ENCODE results near the gene LRRK2.
"Not testable (repeated sequence)": the region's sequence is repeated elsewhere in the genome, so short reads cannot be mapped to it uniquely, and the experiment has no call there.

Gene LRRK2

DNA sequence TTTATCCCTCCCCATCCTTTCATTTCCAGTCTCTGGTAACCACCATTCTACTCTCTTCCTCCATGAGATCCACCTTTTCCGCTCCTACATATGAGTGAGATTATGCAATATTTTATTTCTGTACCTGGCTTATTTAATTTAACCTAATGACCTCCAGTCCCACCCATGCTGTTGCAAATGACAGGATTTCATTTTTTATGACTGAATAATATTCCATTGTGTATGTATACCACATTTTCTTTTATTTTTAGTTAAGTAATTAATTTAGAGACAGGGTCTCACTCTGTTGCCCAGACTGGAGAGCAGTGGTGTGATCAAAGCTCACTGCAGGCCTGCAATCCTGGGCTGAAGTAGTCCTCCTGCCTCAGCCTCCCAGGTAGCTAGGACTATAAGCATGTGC lies 2.6 kb downstream of the LRRK2 start:
- H3K4me1 Mint-ChIP-seq, result peaks cover 69% of the 10 kb centered on the region
- no peak for ATAC-seq
- H3K27ac Mint-ChIP-seq, result peak overlapping the region; percentile 97
- no peaks in the 10 kb centered on the region for H3K27me3 Mint-ChIP-seq
- peak overlapping the region; percentile 66 for H3K4me3 Mint-ChIP-seq
- peaks cover 2% of the 10 kb centered on the region for H3K9me3 Mint-ChIP-seq
- H3K36me3 Mint-ChIP-seq, result peaks cover 34% of the 10 kb centered on the region

DNA sequence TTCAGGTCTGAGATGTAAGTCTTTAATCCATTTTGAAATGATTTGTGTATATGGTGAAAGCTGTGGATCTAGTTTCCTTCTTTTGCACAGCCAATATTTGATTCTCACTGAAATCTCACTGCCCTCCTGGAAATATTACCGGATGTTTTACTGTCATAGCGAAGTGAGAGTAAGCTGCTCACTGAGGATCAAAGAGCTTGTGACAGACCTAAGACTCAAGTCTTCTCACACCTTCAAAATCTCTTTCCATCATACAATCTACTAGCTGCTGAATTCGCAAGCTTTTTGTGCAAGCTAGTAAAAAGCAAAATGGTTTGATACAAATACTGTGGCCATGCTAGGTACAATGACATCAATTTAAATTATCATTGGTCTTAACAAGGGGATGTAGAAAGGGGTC lies 3.9 kb downstream of the LRRK2 start:
- H3K27me3 Mint-ChIP-seq, result no peaks in the 10 kb centered on the region
- ATAC-seq, result no peak
- peak overlapping the region; percentile 49 for H3K4me3 Mint-ChIP-seq
- peaks cover 39% of the 10 kb centered on the region for H3K36me3 Mint-ChIP-seq
- peaks cover 66% of the 10 kb centered on the region for H3K4me1 Mint-ChIP-seq
- H3K9me3 Mint-ChIP-seq, result peaks cover 2% of the 10 kb centered on the region
- H3K27ac Mint-ChIP-seq, result peak overlapping the region; percentile 97

DNA sequence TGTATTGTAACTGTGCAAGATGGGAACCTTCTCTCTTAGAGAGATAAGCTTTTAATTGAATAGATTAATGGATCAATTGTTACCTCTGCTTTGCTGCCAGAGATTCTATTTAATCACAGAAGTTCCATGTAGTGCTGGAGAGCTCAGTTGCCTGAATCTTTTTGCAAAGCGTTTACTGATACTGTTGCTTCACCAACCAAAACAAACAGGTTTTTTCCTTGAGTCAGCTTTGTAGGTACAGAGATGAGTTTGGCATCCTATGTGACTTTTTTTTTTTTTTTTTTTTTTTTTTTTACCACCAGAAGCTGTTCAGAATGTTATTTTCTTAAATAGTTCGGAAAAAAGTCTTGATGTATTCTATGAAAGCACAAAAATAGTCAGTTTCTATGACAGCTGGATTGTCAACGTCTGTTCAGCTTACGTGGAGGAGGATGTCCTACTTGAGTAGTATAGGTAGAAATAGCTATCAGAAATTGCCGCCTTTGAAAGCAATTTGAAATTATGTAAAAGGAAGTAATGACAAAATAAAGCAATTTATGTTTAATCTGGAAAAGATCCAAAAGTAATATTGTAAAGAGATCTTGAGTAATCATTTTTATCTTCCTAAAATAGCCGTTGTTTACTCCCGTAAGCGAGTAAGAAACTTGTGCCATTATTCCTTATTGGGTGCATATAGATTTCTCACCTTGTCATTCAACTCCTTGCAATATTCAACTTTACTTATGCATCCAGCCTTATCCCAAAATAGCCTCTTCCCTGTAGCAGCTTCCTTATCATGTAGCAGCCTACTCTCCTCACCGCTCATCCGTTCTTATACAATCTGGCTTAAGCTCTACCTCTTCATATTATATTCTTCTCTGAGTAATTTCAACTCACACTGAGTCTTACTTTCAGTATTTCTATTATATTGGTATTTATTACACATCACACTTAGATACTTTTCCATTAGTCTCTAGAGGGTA lies 5.2 kb downstream of the LRRK2 start:
- H3K4me3 Mint-ChIP-seq, result peak overlapping the region; percentile 74
- peaks cover 44% of the 10 kb centered on the region for H3K36me3 Mint-ChIP-seq
- H3K27ac Mint-ChIP-seq, result peak overlapping the region; percentile 85
- no peak for ATAC-seq
- peaks cover 2% of the 10 kb centered on the region for H3K9me3 Mint-ChIP-seq
- H3K4me1 Mint-ChIP-seq, result peaks cover 67% of the 10 kb centered on the region
- H3K27me3 Mint-ChIP-seq, result no peaks in the 10 kb centered on the region

DNA sequence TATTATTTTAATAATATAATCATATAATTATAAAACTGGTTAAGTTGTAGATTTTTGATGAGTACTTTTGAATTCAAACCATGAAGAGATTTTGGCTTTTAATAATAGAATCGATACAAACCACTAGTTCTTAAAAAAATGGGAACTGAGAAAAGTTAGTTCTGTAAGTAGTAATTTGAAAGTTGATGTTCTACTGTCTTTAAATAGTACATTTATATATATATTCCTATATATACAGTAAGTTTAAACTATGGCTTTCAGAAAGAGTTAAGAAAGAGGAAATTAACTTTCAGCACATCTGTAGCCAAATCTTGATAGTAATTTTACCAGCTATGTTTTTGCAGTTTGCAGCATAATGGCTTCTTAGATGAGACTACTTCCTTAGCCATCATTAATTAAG lies 7.8 kb downstream of the LRRK2 start:
- no peaks in the 10 kb centered on the region for H3K9me3 Mint-ChIP-seq
- H3K4me1 Mint-ChIP-seq, result peaks cover 58% of the 10 kb centered on the region
- no peaks in the 10 kb centered on the region for H3K27me3 Mint-ChIP-seq
- ATAC-seq, result no peak
- H3K4me3 Mint-ChIP-seq, result no peak overlapping the region
- H3K36me3 Mint-ChIP-seq, result peaks cover 50% of the 10 kb centered on the region
- no peak overlapping the region for H3K27ac Mint-ChIP-seq

- no peak overlapping the region for H3K4me3 Mint-ChIP-seq
- ATAC-seq, result no peak
- H3K27me3 Mint-ChIP-seq, result no peaks in the 10 kb centered on the region
- H3K27ac Mint-ChIP-seq, result no peak overlapping the region
- H3K36me3 Mint-ChIP-seq, result peaks cover 51% of the 10 kb centered on the region
- no peaks in the 10 kb centered on the region for H3K9me3 Mint-ChIP-seq
- peaks cover 57% of the 10 kb centered on the region for H3K4me1 Mint-ChIP-seq
These were observed 9.1 kb downstream of the LRRK2 start for GRCh38 chr12:40233741-40234367.

DNA sequence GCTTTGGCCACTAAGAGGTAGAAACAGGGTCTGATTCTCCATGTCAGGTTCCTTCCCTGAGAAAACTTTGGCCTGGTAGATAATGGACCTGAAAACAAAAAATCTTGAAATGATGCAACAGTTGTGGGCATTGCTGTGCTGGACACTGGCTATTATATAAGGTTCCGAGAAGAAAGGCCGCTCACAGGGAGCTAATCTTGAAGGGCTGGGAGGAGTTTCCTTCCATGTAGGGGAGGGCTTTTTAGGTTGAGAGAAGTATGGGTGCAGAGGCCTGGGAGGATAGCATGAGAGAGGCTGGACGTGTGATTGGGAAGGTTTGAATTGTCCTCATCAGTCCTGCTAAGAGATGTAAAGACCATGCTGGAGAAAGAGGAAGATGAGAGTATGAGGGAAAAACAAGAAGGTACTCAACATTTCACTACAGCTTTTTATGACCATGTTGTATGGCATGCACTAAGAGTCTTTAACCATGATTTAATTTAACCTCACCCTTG lies 11.6 kb downstream of the LRRK2 start:
- H3K27me3 Mint-ChIP-seq, result no peaks in the 10 kb centered on the region
- H3K4me1 Mint-ChIP-seq, result peaks cover 56% of the 10 kb centered on the region
- H3K9me3 Mint-ChIP-seq, result no peaks in the 10 kb centered on the region
- H3K36me3 Mint-ChIP-seq, result peaks cover 59% of the 10 kb centered on the region
- H3K27ac Mint-ChIP-seq, result peak overlapping the region; percentile 1
- H3K4me3 Mint-ChIP-seq, result no peak overlapping the region
- ATAC-seq, result no peak

GRCh38 chr12:40238266-40238902 lies 13.6 kb downstream of the LRRK2 start:
- Mint-ChIP-seq H3K27ac (peak overlapping the region; percentile 54), H3K9me3 (no peaks in the 10 kb centered on the region), H3K4me1 (peaks cover 53% of the 10 kb centered on the region), H3K4me3 (no peak overlapping the region), H3K27me3 (no peaks in the 10 kb centered on the region), H3K36me3 (peaks cover 58% of the 10 kb centered on the region)
- ATAC-seq, result no peak

GRCh38 chr12:40238979-40239378 lies 14.2 kb downstream of the LRRK2 start:
- Mint-ChIP-seq H3K4me3 (no peak overlapping the region), H3K9me3 (no peaks in the 10 kb centered on the region), H3K27ac (peak overlapping the region; percentile 54), H3K36me3 (peaks cover 52% of the 10 kb centered on the region), H3K27me3 (no peaks in the 10 kb centered on the region), H3K4me1 (peaks cover 49% of the 10 kb centered on the region)
- ATAC-seq, result no peak

GRCh38 chr12:40240779-40241178 lies 16.0 kb downstream of the LRRK2 start:
- Mint-ChIP-seq H3K27me3 (no peaks in the 10 kb centered on the region), H3K27ac (peak overlapping the region; percentile 2), H3K36me3 (peaks cover 44% of the 10 kb centered on the region), H3K9me3 (no peaks in the 10 kb centered on the region), H3K4me1 (peaks cover 48% of the 10 kb centered on the region), H3K4me3 (no peak overlapping the region)
- ATAC-seq, result no peak

GRCh38 chr12:40241741-40242140 lies 16.9 kb downstream of the LRRK2 start:
- Mint-ChIP-seq H3K4me1 (peaks cover 41% of the 10 kb centered on the region), H3K27me3 (no peaks in the 10 kb centered on the region), H3K36me3 (peaks cover 34% of the 10 kb centered on the region), H3K27ac (no peak overlapping the region), H3K9me3 (no peaks in the 10 kb centered on the region), H3K4me3 (no peak overlapping the region)
- ATAC-seq, result no peak

DNA sequence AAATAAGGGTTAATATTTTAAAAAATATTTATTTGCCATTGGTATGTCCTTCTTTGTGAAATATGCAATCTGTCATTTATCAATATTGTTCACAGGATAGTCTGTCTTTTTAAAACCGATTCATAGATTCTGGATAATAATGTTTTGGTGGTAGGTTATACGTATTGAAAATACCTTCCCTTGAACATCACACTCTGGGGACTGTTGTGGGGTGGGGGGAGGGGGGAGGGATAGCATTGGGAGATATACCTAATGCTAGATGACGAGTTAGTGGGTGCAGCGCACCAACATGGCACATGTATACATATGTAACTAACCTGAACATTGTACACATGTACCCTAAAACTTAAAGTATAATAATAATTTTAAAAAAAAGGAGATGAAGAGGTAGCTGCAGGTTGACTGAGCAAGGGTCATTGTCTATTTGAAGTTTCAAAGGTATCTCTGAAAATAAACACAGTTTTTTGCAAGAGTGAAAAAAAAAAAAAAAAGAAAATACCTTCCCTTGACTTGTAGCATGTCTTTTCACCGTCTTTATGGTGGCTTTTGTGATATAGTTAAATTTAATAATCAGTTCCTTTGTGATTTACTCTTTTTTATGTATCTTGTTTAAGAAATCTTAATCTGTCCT lies 19.8 kb downstream of the LRRK2 start:
- not testable (repeated sequence) for ATAC-seq, H3K27me3 Mint-ChIP-seq, H3K4me3 Mint-ChIP-seq, H3K9me3 Mint-ChIP-seq, H3K27ac Mint-ChIP-seq
- peaks cover 32% of the 10 kb centered on the region for H3K4me1 Mint-ChIP-seq
- peaks cover 19% of the 10 kb centered on the region for H3K36me3 Mint-ChIP-seq

DNA sequence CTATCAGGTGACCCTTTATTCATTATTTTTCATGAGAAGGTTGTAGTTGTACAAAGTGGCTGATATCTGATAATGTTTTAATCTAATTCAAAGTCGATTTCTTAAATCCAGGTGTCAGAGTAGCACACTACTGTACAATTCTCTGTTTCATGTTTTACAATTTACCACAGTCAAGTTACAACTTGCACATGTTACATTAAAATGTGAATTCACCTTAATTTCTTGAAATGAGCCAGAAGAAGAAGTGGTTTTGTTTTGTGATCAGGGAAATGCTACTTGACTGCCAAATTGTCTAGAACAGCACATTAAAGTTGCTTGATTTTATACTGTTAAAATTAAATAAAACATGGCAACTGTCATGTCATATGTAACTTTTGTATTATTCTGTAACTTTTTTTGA lies 23.2 kb downstream of the LRRK2 start:
- ATAC-seq, result peak; percentile 50
- H3K27ac Mint-ChIP-seq, result peak overlapping the region; percentile 71
- H3K4me1 Mint-ChIP-seq, result peaks cover 16% of the 10 kb centered on the region
- H3K27me3 Mint-ChIP-seq, result no peaks in the 10 kb centered on the region
- peaks cover 14% of the 10 kb centered on the region for H3K36me3 Mint-ChIP-seq
- H3K9me3 Mint-ChIP-seq, result peaks cover 4% of the 10 kb centered on the region
- no peak overlapping the region for H3K4me3 Mint-ChIP-seq

- Mint-ChIP-seq H3K36me3 (peaks cover 14% of the 10 kb centered on the region), H3K27me3 (no peaks in the 10 kb centered on the region), H3K9me3 (peaks cover 4% of the 10 kb centered on the region), H3K27ac (peak overlapping the region; percentile 71), H3K4me1 (peaks cover 11% of the 10 kb centered on the region), H3K4me3 (peak overlapping the region; percentile 27)
- peak; percentile 72 for ATAC-seq
These were observed 23.9 kb downstream of the LRRK2 start for GRCh38 chr12:40248585-40249297.

DNA sequence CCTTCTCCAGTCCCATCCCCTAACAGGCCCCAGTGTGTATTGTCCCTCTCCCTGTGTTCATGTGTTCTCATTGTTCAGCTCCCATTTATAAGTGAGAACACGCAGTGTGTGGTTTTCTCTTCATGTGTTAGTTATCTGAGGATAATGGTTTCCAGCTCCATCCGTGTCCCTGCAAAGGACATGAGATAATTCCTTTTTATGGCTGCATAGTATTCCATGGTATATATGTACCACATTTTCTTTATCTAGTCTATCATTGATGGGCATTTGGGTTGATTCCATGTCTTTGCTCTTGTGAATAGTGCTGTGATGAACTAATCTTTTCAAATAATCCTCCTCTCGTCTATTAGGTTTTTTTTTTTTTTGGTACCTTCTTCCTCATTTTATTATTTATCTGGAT lies 25.9 kb downstream of the LRRK2 start:
- not testable (repeated sequence) for H3K4me3 Mint-ChIP-seq, H3K27me3 Mint-ChIP-seq, H3K9me3 Mint-ChIP-seq, ATAC-seq, H3K27ac Mint-ChIP-seq
- H3K4me1 Mint-ChIP-seq, result peaks cover 19% of the 10 kb centered on the region
- peaks cover 30% of the 10 kb centered on the region for H3K36me3 Mint-ChIP-seq
